ENCODE measurements around the gene CACHD1. TPM values are rescaled to one million over a fixed set of nuclear protein-coding genes. Genes with fewer than 3 reads are reported as not detected.

Gene CACHD1
- total RNA-seq, 1 experiment from 2014 or later, result 8.4 TPM

GRCh38 chr1:64490213-64490818 lies 20.4 kb downstream of the CACHD1 start:
- RAD21 ChIA-PET (ENCODE audit: low non-redundant PET in 1 of 2, low total read pairs in 2 of 2, uncharacterized antibody in 2 of 2, unreplicated experiment in 2 of 2), result no interaction called here
- ATAC-seq, result no peak
- Histone ChIP-seq H3K36me3 (ENCODE audit: control insufficient read depth in 1 of 2, insufficient read depth in 2 of 2, low read length in 2 of 2) (no peaks in the 10 kb centered on the region), H3K9ac (ENCODE audit: low read length) (no peak overlapping the region), H3K4me3 (replicated peaks in 1 of 2; ENCODE audit: low read depth in 1 of 2, low read length in 2 of 2) (no peak overlapping the region), H2AFZ (ENCODE audit: low read depth, low read length, poor library complexity, severe bottlenecking) (no peak overlapping the region), H3K27me3 (ENCODE audit: insufficient read depth, low read length) (no peaks in the 10 kb centered on the region), H3K9me3 (ENCODE audit: control insufficient read depth in 1 of 2, insufficient read depth in 1 of 2, low read depth in 1 of 2, low read length in 2 of 2) (no peaks in the 10 kb centered on the region), H3K27ac (ENCODE audit: low read depth, low read length) (no peak overlapping the region), H3K79me2 (ENCODE audit: insufficient read depth, low read length) (no peaks in the 10 kb centered on the region; the same call in 1 of the 2 replicates), H3K9me2 (ENCODE audit: insufficient read depth) (no peaks in the 10 kb centered on the region), H4K20me1 (ENCODE audit: insufficient read depth) (no peaks in the 10 kb centered on the region), H3K4me2 (ENCODE audit: low read length) (no peak overlapping the region), H3K4me1 (ENCODE audit: control insufficient read depth in 1 of 2, insufficient read depth in 2 of 2, low read length in 2 of 2) (peaks cover 0 to 5% of the 10 kb centered on the region in 2 experiments; a peak in 1 of 4 replicates)
- intact Hi-C loops (cut with micrococcal nuclease), result no loop called here
- CTCF ChIA-PET, result no interaction called here
- DNase-seq (ENCODE audit: low read depth, low spot score), result no peak
- TF ChIP-seq FOSL1 (IDR thresholded peaks at IDR 0.05; ENCODE audit: low read depth) (no peak), JUND (IDR thresholded peaks at IDR 0.05) (no peak), POLR2A (IDR thresholded peaks at IDR 0.05; ENCODE audit: borderline replicate concordance, extremely low read depth, insufficient read depth, insufficient read length) (no peak), TCF7L2 (IDR thresholded peaks at IDR 0.05; ENCODE audit: borderline replicate concordance, extremely low read depth, insufficient read depth, insufficient read length) (no peak), CTCF (IDR thresholded peaks at IDR 0.05 in 2 of 3, conservative IDR thresholded peaks at IDR 0.05 in 1 of 3; ENCODE audit: borderline replicate concordance in 1 of 3, insufficient read depth in 1 of 3, low read depth in 2 of 3, low read length in 2 of 3) (no peak), EGR1 (IDR thresholded peaks at IDR 0.05; ENCODE audit: low read depth) (no peak), SRF (IDR thresholded peaks at IDR 0.05; ENCODE audit: low read depth) (no peak), ATF3 (IDR thresholded peaks at IDR 0.05) (no peak), ZNF274 (IDR thresholded peaks at IDR 0.05; ENCODE audit: low read depth, low read length) (no peak)
- POLR2A ChIA-PET, result no interaction called here
- BruUV-seq (replicated peaks), result no TSS peak

Measured in HCT116 (cell line).